CD4-positive, alpha-beta T cell treated with Interleukin-15 for 4 hours (primary cell): ENCODE measurements around the gene MCC.

Experiments
- DNase-seq: peaks from one replicate; pipeline ENCODE4 v3.0.0-alpha.2; 2020; ENCODE audit warnings: low spot score

Gene MCC

DNA sequence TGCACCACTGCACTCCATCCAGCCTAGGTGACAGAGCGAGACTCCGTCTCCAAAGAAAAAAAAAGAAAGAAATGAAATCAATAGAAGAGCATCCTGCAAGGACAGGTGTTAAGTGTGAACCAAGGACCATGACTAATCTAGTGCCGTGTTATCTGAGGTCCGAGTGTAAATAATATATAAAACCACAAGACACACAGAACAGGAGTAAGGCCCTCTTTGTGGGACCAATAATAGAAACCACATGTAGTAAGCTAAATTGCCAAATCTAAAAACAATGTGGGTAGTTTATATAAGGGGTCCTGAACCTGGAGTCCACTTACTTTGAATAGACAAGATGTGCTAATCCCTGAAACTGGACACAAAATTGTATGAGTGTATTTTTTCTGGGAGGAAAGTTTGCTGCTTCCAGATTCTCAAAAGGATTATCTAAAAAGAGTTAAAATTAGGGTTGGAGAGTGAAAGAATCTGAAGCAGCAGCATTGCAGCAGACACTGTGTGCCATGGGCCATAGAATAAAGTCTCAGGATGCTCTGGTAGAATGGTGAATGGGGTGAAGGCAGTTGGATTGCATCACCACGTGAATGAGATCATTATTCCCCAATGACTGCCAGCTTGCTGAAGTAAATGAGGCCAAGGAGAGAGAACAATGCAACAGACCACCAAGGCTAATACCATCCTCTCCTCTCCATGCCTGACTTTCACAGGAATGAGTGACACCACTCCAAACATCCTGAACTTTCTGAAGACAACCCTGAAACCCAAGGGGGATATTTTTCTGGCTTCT is 288.9 kb downstream of the MCC start:
- no peak for DNase-seq

GRCh38 chr5:113197456-113198200 is 290.6 kb downstream of the MCC start:
- no peak for DNase-seq

DNA sequence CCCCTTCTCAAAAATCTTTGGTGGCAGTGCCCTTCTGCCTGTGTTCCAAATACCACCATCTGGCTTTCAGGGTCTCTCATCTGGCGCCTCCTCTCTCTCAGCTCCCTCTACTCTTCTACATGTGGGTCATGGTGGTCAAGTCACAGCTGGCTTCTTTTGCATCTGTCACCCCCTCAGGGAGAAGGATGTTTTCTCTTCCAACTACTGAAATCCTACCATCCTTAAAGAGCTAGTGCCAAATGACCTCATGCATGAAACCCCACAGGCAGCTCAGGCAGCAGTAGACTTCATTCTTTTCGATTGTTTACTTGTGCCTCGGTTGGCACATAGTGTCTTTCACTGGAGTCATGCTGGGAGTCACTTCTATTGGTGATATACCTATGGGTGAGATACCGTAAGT is 292.5 kb downstream of the MCC start:
- DNase-seq, result no peak

DNA sequence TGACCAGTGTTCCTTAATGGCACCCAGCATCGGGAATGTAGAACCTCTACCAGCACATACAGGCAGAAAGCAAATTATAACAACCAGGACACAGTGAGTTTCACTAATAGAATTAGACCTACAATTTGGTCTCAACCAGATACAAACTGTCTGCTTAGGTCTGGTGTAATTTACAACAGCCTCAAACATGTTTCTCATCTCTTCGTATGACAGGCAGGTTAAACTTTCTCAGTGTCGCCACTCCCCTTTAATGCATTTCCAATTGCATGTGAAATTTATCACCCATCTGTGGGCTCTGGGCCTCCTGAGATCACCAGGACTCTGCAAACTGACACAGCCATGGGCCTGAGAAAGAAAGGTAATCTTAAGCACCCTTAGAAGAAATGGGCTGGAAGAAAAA is 293.0 kb downstream of the MCC start:
- DNase-seq, result no peak

DNA sequence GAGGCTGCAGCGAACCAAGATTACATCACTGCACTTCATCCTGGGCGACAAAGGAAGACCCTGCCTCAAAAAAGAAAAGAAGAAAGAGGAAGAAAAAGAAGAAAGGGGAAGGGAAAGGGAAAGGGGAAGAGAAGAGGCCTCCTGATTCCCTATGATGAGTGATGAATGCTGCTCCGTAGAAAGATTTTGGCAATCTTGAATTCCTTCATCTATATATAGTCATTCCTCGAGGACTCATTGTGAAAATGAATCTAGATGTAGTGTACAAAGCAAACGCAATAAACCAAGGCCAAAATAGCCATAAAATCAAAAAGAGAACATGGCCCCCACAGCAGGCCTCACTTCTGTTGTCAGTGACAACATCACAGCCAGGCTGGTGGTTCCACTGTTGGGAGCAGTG is 293.7 kb downstream of the MCC start:
- no peak for DNase-seq

- DNase-seq, result no peak
These were observed 294.1 kb downstream of the MCC start for GRCh38 chr5:113194125-113194524.

DNA sequence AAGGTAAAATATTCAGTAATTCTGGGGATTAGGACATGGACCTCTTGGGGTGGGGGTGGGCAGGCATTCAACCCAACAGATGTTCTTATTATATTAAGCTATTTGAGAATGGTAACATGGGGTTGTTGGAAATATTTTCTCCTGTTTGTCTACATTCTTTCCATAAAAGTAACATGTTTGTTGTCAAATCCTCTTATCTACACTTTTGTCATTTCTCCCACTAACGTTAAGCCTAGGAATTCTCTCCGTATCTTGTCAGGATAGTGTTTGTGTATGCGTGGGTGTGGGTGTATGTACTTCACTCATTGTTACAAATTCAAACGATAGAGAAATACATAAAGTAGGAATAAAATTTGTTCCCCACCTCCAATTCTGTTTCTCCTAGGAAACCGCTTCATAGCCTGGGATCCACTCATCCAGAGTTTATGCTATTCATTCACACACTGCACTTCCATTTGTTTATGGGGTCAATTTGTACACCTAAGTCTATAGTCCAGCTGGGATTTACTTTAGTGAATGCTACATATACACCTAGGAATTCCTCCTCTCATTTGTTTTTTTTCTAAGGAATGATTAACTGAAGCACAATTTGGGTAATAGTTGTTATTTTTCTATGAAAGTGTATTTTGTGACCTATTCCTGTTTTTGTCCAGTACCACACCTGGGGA is 294.8 kb downstream of the MCC start:
- DNase-seq, result no peak

DNA sequence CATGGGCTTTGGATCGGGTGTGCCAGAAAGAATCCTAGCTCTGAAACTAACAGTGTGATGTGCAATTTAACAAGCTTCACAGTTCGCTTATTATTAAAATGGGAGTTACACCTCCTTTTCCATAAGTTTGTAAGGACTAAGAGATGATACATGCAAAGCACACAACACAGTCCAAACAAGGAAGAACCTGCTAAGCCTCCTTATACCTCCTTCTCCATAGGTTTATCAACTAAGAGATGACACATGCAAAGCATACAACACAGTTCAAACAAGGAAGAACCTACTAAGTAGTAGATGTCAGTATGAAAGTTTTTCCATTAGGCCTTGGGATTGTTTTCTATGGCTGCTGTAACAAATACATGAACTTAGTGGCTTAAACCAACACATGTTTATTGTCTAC is 295.7 kb downstream of the MCC start:
- no peak for DNase-seq

- DNase-seq, result no peak
These were observed 297.9 kb downstream of the MCC start for GRCh38 chr5:113190347-113190746.

GRCh38 chr5:113189291-113189690 is 299.0 kb downstream of the MCC start:
- DNase-seq, result no peak

DNA sequence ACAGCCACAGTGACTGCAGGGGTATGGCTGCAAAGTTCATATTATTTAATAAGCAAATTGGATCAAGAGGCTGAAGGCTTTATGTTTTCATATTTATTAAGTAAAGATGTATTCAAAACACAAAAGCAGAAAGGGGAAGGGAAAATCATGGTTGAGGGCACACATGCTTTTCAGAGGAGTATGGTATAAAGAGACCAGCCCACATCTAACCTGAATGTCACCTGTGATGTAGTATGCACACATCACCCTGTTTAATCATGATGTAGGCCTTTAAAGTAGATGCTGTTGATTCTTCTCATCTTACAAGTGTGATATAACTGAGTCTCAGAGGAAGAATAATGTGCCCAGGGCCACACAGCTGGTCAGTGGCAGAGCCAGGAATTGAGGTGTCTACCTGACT is 299.8 kb downstream of the MCC start:
- DNase-seq, result no peak

- DNase-seq, result no peak
These were observed 300.3 kb downstream of the MCC start for GRCh38 chr5:113187906-113188305.

GRCh38 chr5:113186061-113186460 is 302.2 kb downstream of the MCC start:
- no peak for DNase-seq

GRCh38 chr5:113183694-113184093 is 304.6 kb downstream of the MCC start:
- no peak for DNase-seq

DNA sequence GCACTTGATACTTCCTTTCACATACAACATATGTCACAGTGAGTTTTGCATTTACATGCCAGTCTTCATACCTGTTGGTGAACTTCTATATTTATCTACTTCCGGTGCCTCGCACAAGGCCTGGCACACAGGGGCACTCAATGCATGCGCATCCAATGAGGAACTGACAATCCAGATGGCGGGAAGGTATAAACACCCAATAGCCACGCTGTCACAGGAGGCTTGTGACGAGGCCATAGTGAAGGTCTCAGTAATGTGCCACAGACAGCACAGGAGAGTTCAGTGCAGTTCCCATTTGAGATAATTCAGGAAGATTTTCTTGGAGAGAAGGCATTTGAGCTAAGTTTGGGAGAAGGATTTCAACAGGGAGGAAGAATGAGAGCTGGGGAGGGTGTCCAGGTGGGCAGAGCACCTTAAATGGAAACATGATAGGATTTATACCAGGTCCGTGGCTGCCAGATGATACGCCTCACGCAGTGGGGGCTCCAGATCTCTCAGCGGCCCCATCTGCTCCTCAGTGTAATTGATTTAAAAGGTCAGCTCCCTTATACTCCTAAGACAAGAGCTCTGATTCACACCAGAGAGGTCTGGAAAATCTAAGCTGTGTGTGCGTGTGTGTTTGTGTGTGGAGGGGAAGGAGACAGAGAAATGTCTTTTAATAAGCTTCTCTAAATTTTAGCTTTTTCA is 305.5 kb downstream of the MCC start:
- no peak for DNase-seq

GRCh38 chr5:113181853-113182490 is 306.3 kb downstream of the MCC start:
- DNase-seq, result no peak

DNA sequence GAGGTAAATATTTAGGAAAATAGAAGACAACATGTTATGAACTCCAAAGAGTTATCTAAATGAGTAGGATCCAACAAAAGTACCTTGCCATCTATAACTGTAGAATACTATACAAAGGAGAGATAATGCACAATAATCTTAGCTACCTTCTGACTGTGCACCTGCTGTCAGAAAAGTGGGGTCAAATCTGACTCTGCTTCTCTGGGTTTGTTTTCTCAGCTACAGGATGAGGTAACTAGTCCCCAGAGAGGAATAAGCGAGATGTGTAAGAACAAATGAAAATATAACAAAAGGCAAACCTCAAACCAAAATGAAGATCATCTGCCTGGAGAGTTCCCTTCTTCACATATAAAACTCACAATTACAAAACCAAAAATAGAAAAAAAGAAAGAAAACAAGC is 306.8 kb downstream of the MCC start:
- DNase-seq, result no peak

GRCh38 chr5:113179156-113179555 is 309.1 kb downstream of the MCC start:
- DNase-seq, result no peak

GRCh38 chr5:113178073-113178779 is 310.0 kb downstream of the MCC start:
- no peak for DNase-seq

- DNase-seq, result no peak
These were observed 311.0 kb downstream of the MCC start for GRCh38 chr5:113177225-113177624.

- no peak for DNase-seq
These were observed 311.5 kb downstream of the MCC start for GRCh38 chr5:113176734-113177133.
